Nephron progenitor cell (in vitro differentiated cells): ENCODE results near the gene TTC33.

Experiments
- DNase-seq: peaks from one replicate; pipeline ENCODE4 v3.0.0; 2021
- H3K27ac Mint-ChIP-seq: 2 replicates; pipeline ENCODE4 v1.8.0; 2021; ENCODE audit warnings: mild to moderate bottlenecking, moderate library complexity, mixed read lengths
- H3K27me3 Mint-ChIP-seq: 2 replicates; pipeline ENCODE4 v1.8.0; 2021; ENCODE audit warnings: mild to moderate bottlenecking, low read depth, mixed read lengths; ENCODE audit not compliant: poor library complexity
- H3K36me3 Mint-ChIP-seq: 2 replicates; pipeline ENCODE4 v1.8.0; 2021; ENCODE audit warnings: low read depth, mixed read lengths
- H3K4me1 Mint-ChIP-seq: 2 replicates; pipeline ENCODE4 v1.8.0; 2021; ENCODE audit warnings: mixed read lengths
- H3K4me3 Mint-ChIP-seq: 2 replicates; pipeline ENCODE4 v1.8.0; 2021; ENCODE audit warnings: mild to moderate bottlenecking, moderate library complexity, mixed read lengths
- H3K9me3 Mint-ChIP-seq: 2 replicates; pipeline ENCODE4 v1.8.0; 2021; ENCODE audit warnings: mild to moderate bottlenecking, moderate library complexity, mixed read lengths
- CTCF ChIP-seq: fragments of 200-600 bp; sonication (generic); IDR thresholded peaks from 2 replicates; pipeline ENCODE4 v1.5.0; 2021; ENCODE audit warnings: antibody characterized with exemption

The TTC33 gene

GRCh38 chr5:40674661-40675235 lies 81.0 kb downstream of the TTC33 start:
- peaks cover 51% of the 10 kb centered on the region for H3K4me1 Mint-ChIP-seq
- H3K4me3 Mint-ChIP-seq, result no peak overlapping the region
- no peak for TF ChIP-seq CTCF
- peaks cover 12% of the 10 kb centered on the region for H3K27me3 Mint-ChIP-seq
- H3K9me3 Mint-ChIP-seq, result no peaks in the 10 kb centered on the region
- no peak for DNase-seq
- no peak overlapping the region for H3K27ac Mint-ChIP-seq
- H3K36me3 Mint-ChIP-seq, result no peaks in the 10 kb centered on the region

GRCh38 chr5:40672425-40672824 lies 83.3 kb downstream of the TTC33 start:
- Mint-ChIP-seq H3K4me1 (peaks cover 44% of the 10 kb centered on the region), H3K9me3 (no peaks in the 10 kb centered on the region), H3K36me3 (no peaks in the 10 kb centered on the region), H3K27ac (no peak overlapping the region), H3K27me3 (peaks cover 4% of the 10 kb centered on the region), H3K4me3 (no peak overlapping the region)
- TF ChIP-seq CTCF, result no peak
- DNase-seq, result no peak

- no peaks in the 10 kb centered on the region for H3K27me3 Mint-ChIP-seq
- H3K36me3 Mint-ChIP-seq, result no peaks in the 10 kb centered on the region
- peaks cover 32% of the 10 kb centered on the region for H3K4me1 Mint-ChIP-seq
- no peak for TF ChIP-seq CTCF
- no peaks in the 10 kb centered on the region for H3K9me3 Mint-ChIP-seq
- DNase-seq, result no peak
- no peak overlapping the region for H3K4me3 Mint-ChIP-seq
- H3K27ac Mint-ChIP-seq, result no peak overlapping the region
These were observed 86.0 kb downstream of the TTC33 start for GRCh38 chr5:40669606-40670390.

GRCh38 chr5:40667161-40667663 lies 88.5 kb downstream of the TTC33 start:
- no peak for DNase-seq
- H3K27ac Mint-ChIP-seq, result no peak overlapping the region
- no peak overlapping the region for H3K4me3 Mint-ChIP-seq
- TF ChIP-seq CTCF, result no peak
- no peaks in the 10 kb centered on the region for H3K9me3 Mint-ChIP-seq
- peaks cover 28% of the 10 kb centered on the region for H3K4me1 Mint-ChIP-seq
- H3K27me3 Mint-ChIP-seq, result no peaks in the 10 kb centered on the region
- H3K36me3 Mint-ChIP-seq, result no peaks in the 10 kb centered on the region

- TF ChIP-seq CTCF, result no peak
These were observed 89.1 kb downstream of the TTC33 start for GRCh38 chr5:40666657-40667056.

More at GRCh38 chr5:40666657-40667056, 89.1 kb downstream of the TTC33 start:
- H3K9me3 Mint-ChIP-seq, result no peaks in the 10 kb centered on the region
- H3K27ac Mint-ChIP-seq, result no peak overlapping the region
- no peak for DNase-seq
- no peaks in the 10 kb centered on the region for H3K27me3 Mint-ChIP-seq
- H3K36me3 Mint-ChIP-seq, result no peaks in the 10 kb centered on the region
- H3K4me3 Mint-ChIP-seq, result no peak overlapping the region
- peaks cover 27% of the 10 kb centered on the region for H3K4me1 Mint-ChIP-seq
